SK-N-SH treated with all-trans-retinoic acid at 6 μM for 48 hours (cell line): ENCODE results near the gene C15orf40.

Experiments used
- ATAC-seq: fragments of 200-7000 bp; cut with Tn5 transposase; 3 replicates; pipeline ENCODE4 v1.9.1; 2020; ENCODE audit warnings: mild to moderate bottlenecking, moderate library complexity
- ARNTL ChIP-seq: fragments of 450-650 bp; formaldehyde crosslinking; IDR thresholded peaks from 2 replicates; pipeline ENCODE4 v1.5.0; 2020; ENCODE audit warnings: low read depth, mild to moderate bottlenecking, moderate library complexity, borderline replicate concordance
- BACH2 ChIP-seq: fragments of 250-450 bp; sonication (Bioruptor Pico); IDR thresholded peaks from 2 replicates; pipeline ENCODE4 v1.9.0; 2021; ENCODE audit warnings: mild to moderate bottlenecking, borderline replicate concordance
- CREB5 ChIP-seq: fragments of 250-450 bp; sonication (Bioruptor Pico); IDR thresholded peaks from 2 replicates; pipeline ENCODE4 v1.5.1; 2020; ENCODE audit warnings: low read depth, mild to moderate bottlenecking, moderate library complexity
- CSDC2 ChIP-seq: fragments of 250-450 bp; sonication (Bioruptor Pico); IDR thresholded peaks from 2 replicates; pipeline ENCODE4 v1.5.0; 2020; ENCODE audit warnings: mild to moderate bottlenecking, moderate library complexity
- CSRNP3 ChIP-seq: fragments of 250-450 bp; sonication (Bioruptor Pico); IDR thresholded peaks from 2 replicates; pipeline ENCODE4 v1.5.1; 2021; ENCODE audit warnings: mild to moderate bottlenecking, moderate library complexity
- ESRRG ChIP-seq: fragments of 250-450 bp; sonication (Bioruptor Pico); IDR thresholded peaks from 2 replicates; pipeline ENCODE4 v1.6.1; 2021; ENCODE audit warnings: mild to moderate bottlenecking
- GLIS3 ChIP-seq: fragments of 250-450 bp; sonication (Bioruptor Pico); IDR thresholded peaks from 2 replicates; pipeline ENCODE4 v1.5.0; 2020; ENCODE audit warnings: mild to moderate bottlenecking, moderate library complexity
- ISL1 ChIP-seq: fragments of 250-450 bp; sonication (Bioruptor Pico); IDR thresholded peaks from 2 replicates; pipeline ENCODE4 v2.1.2; 2022; ENCODE audit warnings: mild to moderate bottlenecking, moderate library complexity
- OSR1 ChIP-seq: fragments of 250-450 bp; sonication (Bioruptor Pico); IDR thresholded peaks from 2 replicates; pipeline ENCODE4 v1.8.0; 2022; ENCODE audit warnings: moderate library complexity, mild to moderate bottlenecking, inconsistent platforms
- POU6F1 ChIP-seq: fragments of 250-450 bp; sonication (Bioruptor Pico); IDR thresholded peaks from 2 replicates; pipeline ENCODE4 v1.8.0; 2021; ENCODE audit warnings: low read depth, mild to moderate bottlenecking, moderate library complexity, borderline replicate concordance
- PPARA ChIP-seq: fragments of 250-450 bp; sonication (Bioruptor Pico); IDR thresholded peaks from 2 replicates; pipeline ENCODE4 v1.5.0; 2020; ENCODE audit warnings: mild to moderate bottlenecking, borderline replicate concordance
- RARB ChIP-seq: fragments of 250-450 bp; sonication (Bioruptor Pico); IDR thresholded peaks from 2 replicates; pipeline ENCODE4 v1.8.0; 2021; ENCODE audit warnings: mild to moderate bottlenecking, moderate library complexity
- TCF4 ChIP-seq: fragments of 250-450 bp; sonication (Bioruptor Pico); IDR thresholded peaks from 2 replicates; pipeline ENCODE4 v1.8.0; 2021; ENCODE audit warnings: mild to moderate bottlenecking, moderate library complexity, borderline replicate concordance
- ZC3H10 ChIP-seq: fragments of 250-450 bp; sonication (Bioruptor Pico); IDR thresholded peaks from 2 replicates; pipeline ENCODE4 v1.5.1; 2021; ENCODE audit warnings: mild to moderate bottlenecking, moderate library complexity
- ZFP30 ChIP-seq: fragments of 450-650 bp; formaldehyde crosslinking; IDR thresholded peaks from 2 replicates; pipeline ENCODE4 v1.5.0; 2022; ENCODE audit warnings: mild to moderate bottlenecking, moderate library complexity
- ZNF565 ChIP-seq: fragments of 450-650 bp; formaldehyde crosslinking; conservative IDR thresholded peaks from 2 replicates; pipeline ENCODE4 v1.5.0; 2020; ENCODE audit warnings: low read depth, mild to moderate bottlenecking, moderate library complexity
- ZNF70 ChIP-seq: fragments of 450-650 bp; formaldehyde crosslinking; IDR thresholded peaks from 2 replicates; pipeline ENCODE4 v1.5.0; 2020; ENCODE audit warnings: mild to moderate bottlenecking, moderate library complexity
- ZNF8 ChIP-seq: fragments of 450-650 bp; formaldehyde crosslinking; IDR thresholded peaks from 2 replicates; pipeline ENCODE4 v1.5.0; 2020; ENCODE audit warnings: mild to moderate bottlenecking, moderate library complexity
- TF ChIP-seq, protein P1 (sequence below): fragments of 250-450 bp; sonication (Bioruptor Pico); IDR thresholded peaks from 2 replicates; pipeline ENCODE4 v1.5.0; 2020; ENCODE audit warnings: mild to moderate bottlenecking, moderate library complexity

The C15orf40 gene

DNA sequence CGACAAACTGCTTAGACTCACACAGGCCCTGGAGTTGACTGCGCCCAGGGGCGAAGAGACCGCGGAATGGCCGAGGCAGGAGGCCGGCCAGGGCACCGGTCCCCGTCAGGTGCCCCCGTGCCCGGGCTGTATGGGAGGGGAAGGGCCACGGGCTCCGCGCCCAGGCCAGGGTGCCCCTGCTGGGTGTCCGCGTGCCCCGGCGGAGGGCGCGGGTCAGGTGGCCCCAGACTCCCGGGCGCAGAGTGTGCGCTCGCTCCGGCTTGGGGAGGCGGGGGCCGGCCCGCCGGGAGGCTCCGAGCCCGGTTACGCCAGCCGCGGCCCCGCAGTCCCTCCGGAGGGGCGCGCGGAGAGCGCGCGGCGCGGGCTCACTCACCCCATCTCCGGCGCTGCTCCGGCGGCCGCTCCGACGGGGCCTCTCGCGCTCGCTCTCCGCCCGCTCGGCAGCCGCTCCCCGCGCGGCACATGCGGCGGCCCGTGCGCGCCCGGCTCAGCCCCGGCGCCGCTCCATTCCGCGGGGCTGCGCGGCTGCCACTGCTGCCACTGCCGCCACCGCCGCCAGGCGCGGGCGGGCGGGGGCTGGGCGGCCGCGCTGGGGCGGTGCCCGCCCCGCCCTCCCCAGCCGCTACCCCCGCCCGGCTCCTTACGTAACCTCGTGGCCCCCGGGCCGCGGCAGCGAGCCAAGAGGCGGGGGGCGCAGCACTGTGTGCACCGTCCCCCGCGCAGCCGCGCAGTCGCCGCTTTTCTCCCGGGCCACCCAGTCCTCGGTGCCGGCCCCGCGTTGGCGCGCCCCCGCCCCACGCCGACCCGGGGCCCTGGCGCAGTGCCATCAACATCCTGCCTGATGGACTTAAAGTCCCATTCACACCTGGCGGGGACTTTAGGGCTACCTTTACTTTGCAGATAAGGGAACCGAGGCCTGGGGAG is 59.0 kb downstream of the C15orf40 start, which contains the start of gene HOMER2:
Gene HOMER2, minus strand, starts transcription at position 563 of the 924 bp plus-strand sequence. Its CDS starts 185 bp downstream, at position 378.
- TF ChIP-seq CSDC2 (CRISPR knock-in tag) (no peak), ARNTL (CRISPR knock-in tag) (no peak), BACH2 (no peak), RARB (CRISPR knock-in tag) (no peak), ISL1 (no peak), ESRRG (no peak), POU6F1 (CRISPR knock-in tag) (no peak), OSR1 (no peak), PPARA (CRISPR knock-in tag) (no peak), ZNF565 (CRISPR knock-in tag) (no peak), ZNF8 (CRISPR knock-in tag) (no peak), TCF4 (CRISPR knock-in tag) (no peak)
- TF ChIP-seq, protein P1, sequence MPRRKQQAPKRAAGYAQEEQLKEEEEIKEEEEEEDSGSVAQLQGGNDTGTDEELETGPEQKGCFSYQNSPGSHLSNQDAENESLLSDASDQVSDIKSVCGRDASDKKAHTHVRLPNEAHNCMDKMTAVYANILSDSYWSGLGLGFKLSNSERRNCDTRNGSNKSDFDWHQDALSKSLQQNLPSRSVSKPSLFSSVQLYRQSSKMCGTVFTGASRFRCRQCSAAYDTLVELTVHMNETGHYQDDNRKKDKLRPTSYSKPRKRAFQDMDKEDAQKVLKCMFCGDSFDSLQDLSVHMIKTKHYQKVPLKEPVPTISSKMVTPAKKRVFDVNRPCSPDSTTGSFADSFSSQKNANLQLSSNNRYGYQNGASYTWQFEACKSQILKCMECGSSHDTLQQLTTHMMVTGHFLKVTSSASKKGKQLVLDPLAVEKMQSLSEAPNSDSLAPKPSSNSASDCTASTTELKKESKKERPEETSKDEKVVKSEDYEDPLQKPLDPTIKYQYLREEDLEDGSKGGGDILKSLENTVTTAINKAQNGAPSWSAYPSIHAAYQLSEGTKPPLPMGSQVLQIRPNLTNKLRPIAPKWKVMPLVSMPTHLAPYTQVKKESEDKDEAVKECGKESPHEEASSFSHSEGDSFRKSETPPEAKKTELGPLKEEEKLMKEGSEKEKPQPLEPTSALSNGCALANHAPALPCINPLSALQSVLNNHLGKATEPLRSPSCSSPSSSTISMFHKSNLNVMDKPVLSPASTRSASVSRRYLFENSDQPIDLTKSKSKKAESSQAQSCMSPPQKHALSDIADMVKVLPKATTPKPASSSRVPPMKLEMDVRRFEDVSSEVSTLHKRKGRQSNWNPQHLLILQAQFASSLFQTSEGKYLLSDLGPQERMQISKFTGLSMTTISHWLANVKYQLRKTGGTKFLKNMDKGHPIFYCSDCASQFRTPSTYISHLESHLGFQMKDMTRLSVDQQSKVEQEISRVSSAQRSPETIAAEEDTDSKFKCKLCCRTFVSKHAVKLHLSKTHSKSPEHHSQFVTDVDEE (CRISPR knock-in tag) = no peak
- ATAC-seq = peak; percentile 73

DNA sequence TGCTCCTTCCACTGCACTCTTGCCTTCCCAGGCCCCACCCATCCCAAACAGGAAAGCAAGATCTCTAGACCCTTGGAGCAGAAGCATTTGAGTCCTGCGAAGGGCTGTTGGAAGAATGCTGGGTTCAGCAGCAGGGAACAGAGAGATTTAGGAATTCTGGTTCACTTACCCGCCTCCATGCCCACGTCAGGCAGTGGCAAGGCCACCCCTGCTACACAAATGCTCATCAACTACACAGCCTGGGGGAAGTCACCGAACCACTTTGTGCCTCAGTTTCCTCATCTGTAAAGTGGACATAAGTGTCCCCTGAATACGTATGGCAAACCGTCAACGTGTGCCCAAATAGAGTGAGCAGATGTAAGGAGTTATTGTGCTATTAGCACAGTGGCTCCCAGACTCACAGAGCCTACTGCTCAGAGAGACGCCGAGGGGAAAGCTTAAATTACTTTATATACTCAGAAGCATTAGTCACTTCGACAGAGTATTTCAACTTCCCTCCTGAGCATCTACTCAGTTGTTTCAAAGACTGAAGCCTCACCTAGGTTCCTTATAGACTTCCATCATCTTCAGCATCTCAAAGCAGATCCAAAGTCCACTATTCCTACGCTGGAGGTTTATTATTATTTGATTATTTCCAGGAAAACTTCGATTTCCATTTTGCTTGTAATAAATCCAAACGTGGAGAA is 59.8 kb downstream of the C15orf40 start:
- peak; percentile 55 for ATAC-seq
- TF ChIP-seq CSRNP3 (CRISPR knock-in tag) (no peak), TCF4 (CRISPR knock-in tag) (no peak), ZNF70 (CRISPR knock-in tag) (no peak), ISL1 (no peak), PPARA (CRISPR knock-in tag) (no peak), ARNTL (CRISPR knock-in tag) (no peak), ESRRG (no peak), GLIS3 (CRISPR knock-in tag) (no peak), RARB (CRISPR knock-in tag) (no peak), ZC3H10 (no peak), CREB5 (CRISPR knock-in tag) (no peak), ZFP30 (CRISPR knock-in tag) (no peak)
- TF ChIP-seq, protein P1 (CRISPR knock-in tag) = no peak
- TF ChIP-seq, all 23 proteins: peak for 0
